Naive B cell (primary cell): Measurements from ENCODE around the gene REC8. TPM values are rescaled to one million over a fixed set of nuclear protein-coding genes. Genes with fewer than 3 reads are reported as not detected.

Experiments used
- ATAC-seq, 2 donors: fragments of 150-1000 bp; cut with Tn5 transposase; 2 replicates each; pipeline ENCODE4 v1.10.0; 2021; ENCODE audit warnings: low read depth in 2 of 2, mild to moderate bottlenecking in 2 of 2, moderate library complexity in 2 of 2
- DNase-seq: peaks from one replicate; pipeline ENCODE4 v3.0.0; 2022
- H3K27ac Mint-ChIP-seq, 6 donors: one replicate each; pipeline ENCODE4 v1.8.0; 2020 to 2022; ENCODE audit warnings: mild to moderate bottlenecking in 6 of 6, mixed read lengths in 6 of 6, moderate library complexity in 5 of 6, inconsistent platforms in 2 of 6
- H3K27me3 Mint-ChIP-seq, 3 donors: one replicate each; pipeline ENCODE4 v1.8.0; 2021 to 2022; ENCODE audit warnings: mixed read lengths in 3 of 3, mild to moderate bottlenecking in 1 of 3
- H3K36me3 Mint-ChIP-seq, 2 donors: one replicate each; pipeline ENCODE4 v1.8.0; 2020 to 2022; ENCODE audit warnings: mixed read lengths in 2 of 2, inconsistent platforms in 1 of 2, mild to moderate bottlenecking in 1 of 2
- H3K4me1 Mint-ChIP-seq, 3 donors: one replicate each; pipeline ENCODE4 v1.8.0; 2020 to 2022; ENCODE audit warnings: mixed read lengths in 3 of 3, inconsistent platforms in 1 of 3, mild to moderate bottlenecking in 1 of 3, moderate library complexity in 1 of 3
- H3K4me3 Mint-ChIP-seq, 8 donors: one replicate each; pipeline ENCODE4 v1.8.0; 2020 to 2022; ENCODE audit warnings: mild to moderate bottlenecking in 8 of 8, mixed read lengths in 8 of 8, moderate library complexity in 8 of 8, inconsistent platforms in 2 of 8
- H3K9me3 Mint-ChIP-seq, 7 donors: one replicate each; pipeline ENCODE4 v1.8.0; 2020 to 2022; ENCODE audit warnings: mixed read lengths in 7 of 7, mild to moderate bottlenecking in 5 of 7, inconsistent platforms in 2 of 7, moderate library complexity in 1 of 7
- polyA plus RNA-seq, 6 donors: library from polyadenylated mRNA; unstranded; fragments of 300-500 nt; fragmentation: Illumina TruSeq; gene quantifications; one replicate each; pipeline ENCODE4 v1.2.3, GENCODE V29; 2021; ENCODE audit warnings: low read depth in 6 of 6

REC8 gene
- polyA plus RNA-seq, 6 donors from 2014 or later = 3.6 to 9.6 (median 6.9) TPM

DNA sequence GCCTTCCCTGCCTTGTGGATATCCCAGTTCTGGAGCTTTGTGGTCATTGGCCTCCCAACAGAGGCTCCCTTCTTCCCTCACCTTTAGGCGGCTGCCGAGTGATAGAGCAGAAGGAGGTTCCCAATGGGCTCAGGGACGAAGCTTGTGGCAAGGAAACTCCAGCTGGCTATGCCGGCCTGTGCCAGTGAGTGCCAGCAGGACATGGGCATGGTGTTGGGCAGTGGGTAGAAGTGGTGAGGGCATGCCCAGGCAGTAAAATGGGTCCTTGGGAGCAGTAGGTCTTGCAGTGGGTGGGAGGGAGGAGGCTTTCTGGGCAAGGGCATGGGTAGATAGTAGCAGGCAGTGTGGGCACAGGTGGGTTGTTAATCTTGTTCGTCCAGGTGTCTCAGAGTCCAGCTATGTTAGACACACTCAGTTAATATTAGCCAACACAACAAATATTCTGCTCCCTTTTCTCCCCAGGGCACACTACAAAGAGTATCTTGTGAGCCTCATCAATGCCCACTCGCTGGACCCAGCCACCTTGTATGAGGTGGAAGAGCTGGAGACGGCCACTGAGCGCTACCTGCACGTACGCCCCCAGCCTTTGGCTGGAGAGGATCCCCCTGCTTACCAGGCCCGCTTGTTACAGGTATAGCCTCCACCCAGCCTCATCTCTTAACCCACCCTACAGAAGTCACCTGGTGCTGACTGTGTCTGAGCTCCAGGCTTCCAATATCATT, 11.9 kb upstream of the REC8 start:
- peak overlapping the region in 2 of 8 donors; percentile 53 to 61 for H3K4me3 Mint-ChIP-seq

DNA sequence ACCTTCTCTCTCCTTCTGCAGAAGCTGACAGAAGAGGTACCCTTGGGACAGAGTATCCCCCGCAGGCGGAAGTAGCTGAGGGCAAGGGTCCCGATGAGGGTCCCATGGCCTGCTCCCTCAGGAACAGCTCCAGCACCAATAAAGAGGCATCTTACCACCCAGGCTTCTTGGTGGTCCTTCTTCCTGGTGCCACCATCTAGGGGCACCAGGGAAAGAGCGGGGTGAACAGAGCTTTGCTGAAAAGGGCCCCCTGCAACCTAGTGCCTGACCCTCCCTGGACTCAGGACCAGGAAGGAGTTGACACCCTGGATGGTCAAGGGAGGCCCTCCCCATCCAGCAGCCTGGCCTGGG, 11.4 kb upstream of the REC8 start:
- H3K4me1 Mint-ChIP-seq = peaks cover 48 to 50% (median 49%) of the 10 kb centered on the region in 3 donors
- no peaks in the 10 kb centered on the region for H3K27me3 Mint-ChIP-seq
- H3K36me3 Mint-ChIP-seq = peaks cover 11 to 30% of the 10 kb centered on the region in 2 donors
- H3K4me3 Mint-ChIP-seq = peak overlapping the region in 5 of 8 donors; percentile 5 to 100 (median 98)
- peak overlapping the region; percentile 44 to 100 (median 97) for H3K27ac Mint-ChIP-seq
- DNase-seq (no peak), ATAC-seq (no peak)
- no peaks in the 10 kb centered on the region for H3K9me3 Mint-ChIP-seq

More for the DNA sequence above, 11.9 kb upstream of the REC8 start:
- DNase-seq = no peak
- ATAC-seq = no peak
- no peaks in the 10 kb centered on the region for H3K9me3 Mint-ChIP-seq
- H3K4me1 Mint-ChIP-seq = peaks cover 44 to 47% (median 45%) of the 10 kb centered on the region in 3 donors
- no peaks in the 10 kb centered on the region for H3K27me3 Mint-ChIP-seq
- H3K36me3 Mint-ChIP-seq = peaks cover 11 to 27% of the 10 kb centered on the region in 2 donors
- peak overlapping the region; percentile 1 to 97 (median 76) for H3K27ac Mint-ChIP-seq

DNA sequence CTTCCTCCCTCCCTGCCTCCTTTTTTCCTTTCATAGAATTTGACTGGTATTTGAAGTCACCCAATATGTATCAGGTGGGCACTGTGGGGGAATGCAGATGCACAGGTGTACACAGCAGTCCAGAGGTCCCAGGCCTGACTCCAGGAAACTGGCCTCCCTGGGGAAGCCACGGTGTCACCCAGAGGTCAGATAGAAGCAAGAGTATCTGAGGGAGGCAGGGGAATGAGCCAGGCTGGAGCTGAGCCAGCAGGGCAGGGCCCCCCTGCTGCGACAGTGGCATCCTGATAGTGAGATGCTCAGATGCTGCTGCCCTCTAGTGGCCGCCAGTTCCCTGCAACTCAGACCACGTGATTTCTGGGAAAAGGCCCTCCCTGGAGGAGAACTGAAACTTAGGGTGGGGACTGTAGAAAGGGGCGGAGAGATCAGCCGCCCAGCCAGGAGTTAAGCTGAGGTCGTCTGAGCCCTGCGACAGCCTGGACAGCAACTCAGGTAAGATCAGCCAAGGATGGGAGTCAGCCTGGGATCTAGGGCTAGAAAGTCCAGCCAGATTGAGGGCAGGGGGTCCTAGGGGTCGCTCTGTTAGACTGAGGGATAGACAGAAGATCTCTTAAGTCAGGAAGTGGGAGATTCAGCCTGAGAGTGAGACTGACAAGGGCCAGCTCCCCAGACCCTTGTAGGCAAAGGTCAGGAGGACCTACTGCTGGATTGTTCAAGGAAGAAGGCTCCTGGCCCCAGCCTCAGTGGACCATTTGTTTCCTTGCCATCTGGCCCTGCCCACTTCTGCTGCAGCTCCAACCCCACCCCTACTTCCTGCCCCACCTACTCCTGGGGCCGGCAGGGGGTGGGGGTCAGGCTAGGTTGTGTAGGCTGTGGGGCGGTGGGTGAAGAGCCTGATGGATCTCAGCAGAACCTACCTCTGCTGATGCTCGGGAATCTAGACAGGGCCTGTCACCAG, 10.8 kb upstream of the REC8 start, which contains the start of gene IRF9:
TSS of gene IRF9 (plus strand) at position 416 of the 955 bp plus-strand sequence. CDS start 880 bp downstream, outside the sequence.
- Mint-ChIP-seq H3K4me1 (peaks cover 43 to 56% (median 53%) of the 10 kb centered on the region in 3 donors), H3K27me3 (no peaks in the 10 kb centered on the region), H3K9me3 (no peaks in the 10 kb centered on the region), H3K4me3 (peak within 1 kb of the TSS; percentile 97 to 100 (median 98)), H3K27ac (peak within 1 kb of the TSS; percentile 94 to 100 (median 98)), H3K36me3 (peaks cover 5 to 30% of the 10 kb centered on the region in 2 donors)
- peak; percentile 96 for DNase-seq
- ATAC-seq = peak; percentile 91 to 95

DNA sequence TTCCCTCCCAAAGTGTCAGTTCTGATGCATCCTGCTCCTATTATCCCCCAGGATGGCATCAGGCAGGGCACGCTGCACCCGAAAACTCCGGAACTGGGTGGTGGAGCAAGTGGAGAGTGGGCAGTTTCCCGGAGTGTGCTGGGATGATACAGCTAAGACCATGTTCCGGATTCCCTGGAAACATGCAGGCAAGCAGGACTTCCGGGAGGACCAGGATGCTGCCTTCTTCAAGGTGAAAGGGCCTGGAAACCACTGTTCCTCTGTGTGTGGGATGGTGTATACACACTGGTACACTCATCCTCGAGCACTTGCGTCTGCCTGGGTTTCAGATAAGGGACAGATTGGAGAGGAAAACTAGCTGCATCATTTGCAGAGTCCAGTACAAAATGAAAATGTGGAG, 9.8 kb upstream of the REC8 start:
- Mint-ChIP-seq H3K4me3 (peak overlapping the region; percentile 97 to 100 (median 98)), H3K4me1 (peaks cover 39 to 62% (median 58%) of the 10 kb centered on the region in 3 donors), H3K9me3 (no peaks in the 10 kb centered on the region), H3K27me3 (no peaks in the 10 kb centered on the region), H3K27ac (peak overlapping the region in 5 of 6 donors; percentile 94 to 99 (median 97)), H3K36me3 (peaks cover 5 to 32% of the 10 kb centered on the region in 2 donors)
- DNase-seq (no peak), ATAC-seq (no peak)

DNA sequence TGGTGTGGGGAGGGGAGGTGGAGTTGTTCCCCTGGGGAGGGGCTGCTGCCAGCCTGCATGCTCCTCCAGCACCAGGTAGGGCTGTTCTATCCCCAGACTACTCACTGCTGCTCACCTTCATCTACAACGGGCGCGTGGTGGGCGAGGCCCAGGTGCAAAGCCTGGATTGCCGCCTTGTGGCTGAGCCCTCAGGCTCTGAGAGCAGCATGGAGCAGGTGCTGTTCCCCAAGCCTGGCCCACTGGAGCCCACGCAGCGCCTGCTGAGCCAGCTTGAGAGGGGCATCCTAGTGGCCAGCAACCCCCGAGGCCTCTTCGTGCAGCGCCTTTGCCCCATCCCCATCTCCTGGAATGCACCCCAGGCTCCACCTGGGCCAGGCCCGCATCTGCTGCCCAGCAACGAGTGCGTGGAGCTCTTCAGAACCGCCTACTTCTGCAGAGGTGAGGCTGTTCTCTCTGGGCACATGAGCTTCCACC, 7.3 kb upstream of the REC8 start:
- DNase-seq (no peak), ATAC-seq (no peak)
- Mint-ChIP-seq H3K4me1 (peaks cover 50 to 68% (median 67%) of the 10 kb centered on the region in 3 donors), H3K27me3 (no peaks in the 10 kb centered on the region), H3K4me3 (peak overlapping the region in 5 of 8 donors; percentile 15 to 86 (median 46)), H3K36me3 (peaks cover 16 to 47% of the 10 kb centered on the region in 2 donors), H3K9me3 (no peaks in the 10 kb centered on the region), H3K27ac (peak overlapping the region in 1 of 6 donors; percentile 83)

DNA sequence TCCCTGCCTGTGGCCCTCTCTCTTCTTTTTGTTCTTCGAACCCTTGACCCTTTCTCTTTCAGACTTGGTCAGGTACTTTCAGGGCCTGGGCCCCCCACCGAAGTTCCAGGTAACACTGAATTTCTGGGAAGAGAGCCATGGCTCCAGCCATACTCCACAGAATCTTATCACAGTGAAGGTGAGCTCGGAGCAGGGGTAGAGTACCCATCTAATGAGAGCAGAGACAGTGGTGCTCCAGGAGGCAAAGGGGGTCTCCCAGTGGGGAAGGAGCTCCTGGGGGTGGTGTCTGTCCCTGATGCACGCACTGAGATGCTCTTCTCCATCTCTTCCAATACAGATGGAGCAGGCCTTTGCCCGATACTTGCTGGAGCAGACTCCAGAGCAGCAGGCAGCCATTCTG, 6.1 kb upstream of the REC8 start:
- peak overlapping the region in 3 of 8 donors; percentile 20 to 57 (median 30) for H3K4me3 Mint-ChIP-seq
- peaks cover 16 to 49% of the 10 kb centered on the region in 2 donors for H3K36me3 Mint-ChIP-seq
- H3K27me3 Mint-ChIP-seq = no peaks in the 10 kb centered on the region
- no peak for DNase-seq
- H3K27ac Mint-ChIP-seq = peak overlapping the region in 3 of 6 donors; percentile 26 to 89 (median 56)
- no peaks in the 10 kb centered on the region for H3K9me3 Mint-ChIP-seq
- no peak for ATAC-seq
- H3K4me1 Mint-ChIP-seq = peaks cover 49 to 62% (median 59%) of the 10 kb centered on the region in 3 donors

DNA sequence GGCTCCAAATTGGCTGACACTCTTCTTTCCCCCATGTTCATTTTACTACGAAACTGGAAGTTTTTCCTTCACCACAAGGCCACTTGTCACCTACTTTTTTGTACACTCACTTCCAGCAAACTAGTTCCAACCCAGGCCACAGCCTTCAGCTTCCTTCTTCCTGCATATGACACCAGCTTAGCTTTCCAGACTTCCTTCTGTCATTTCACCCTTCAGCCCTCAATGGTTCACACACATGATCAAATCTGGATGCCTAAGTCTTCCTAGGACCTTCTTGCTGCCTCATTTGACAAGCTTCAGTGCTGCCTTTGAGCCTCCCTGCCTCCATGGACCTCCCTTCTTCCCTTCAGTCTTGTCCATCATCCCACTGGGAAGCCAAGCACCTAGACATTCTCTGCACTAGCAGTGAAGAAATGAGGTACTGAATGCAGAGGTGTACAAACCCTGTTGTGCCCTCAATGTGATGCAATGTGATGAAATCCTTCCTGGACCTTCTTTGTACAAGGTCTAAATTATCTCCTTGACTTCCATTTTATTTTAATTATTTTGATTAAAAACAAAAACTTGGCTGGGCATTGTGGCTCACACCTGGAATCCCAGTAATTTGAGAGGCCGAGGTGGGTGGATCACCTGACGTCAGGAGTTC, 4.3 kb upstream of the REC8 start:
- peak overlapping the region in 2 of 8 donors; percentile 19 to 33 for H3K4me3 Mint-ChIP-seq
- H3K4me1 Mint-ChIP-seq = peaks cover 43 to 63% (median 51%) of the 10 kb centered on the region in 3 donors
- no peak for ATAC-seq
- no peaks in the 10 kb centered on the region for H3K9me3 Mint-ChIP-seq
- no peak for DNase-seq
- H3K27ac Mint-ChIP-seq = peak overlapping the region in 4 of 6 donors; percentile 60 to 79 (median 78)
- no peaks in the 10 kb centered on the region for H3K27me3 Mint-ChIP-seq
- H3K36me3 Mint-ChIP-seq = peaks cover 16 to 49% of the 10 kb centered on the region in 2 donors

DNA sequence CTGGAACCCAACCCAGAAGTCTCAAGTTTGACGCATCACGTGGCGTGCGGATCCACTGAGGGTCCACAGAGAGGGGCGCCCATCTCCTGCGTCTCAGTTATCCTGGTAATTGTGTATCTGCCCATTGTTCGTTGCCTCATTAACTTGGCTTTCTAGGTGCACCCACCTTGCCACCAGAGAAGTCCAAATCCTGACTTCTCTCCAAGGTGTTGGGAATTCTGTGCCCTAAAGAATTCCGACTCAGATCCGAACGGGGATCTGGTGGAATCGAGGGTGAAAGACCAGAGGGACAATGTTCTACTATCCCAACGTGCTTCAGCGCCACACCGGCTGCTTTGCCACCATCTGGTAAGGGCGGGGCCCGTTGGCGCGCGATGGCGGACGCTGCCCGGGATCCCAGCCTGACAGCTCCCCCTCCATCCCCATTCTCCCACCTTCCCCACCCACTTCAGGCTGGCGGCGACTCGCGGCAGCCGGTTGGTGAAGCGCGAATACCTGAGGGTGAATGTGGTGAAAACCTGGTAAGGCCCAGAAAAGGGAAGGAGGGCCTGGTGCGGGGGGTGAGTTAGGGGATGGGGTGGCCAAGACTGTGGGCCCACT, 481 bp downstream of the REC8 start:
- Mint-ChIP-seq H3K4me1 (peaks cover 23 to 34% (median 26%) of the 10 kb centered on the region in 3 donors), H3K9me3 (no peaks in the 10 kb centered on the region), H3K4me3 (peak overlapping the region; percentile 78 to 95 (median 93)), H3K27me3 (no peaks in the 10 kb centered on the region), H3K36me3 (peaks cover 10 to 17% of the 10 kb centered on the region in 2 donors), H3K27ac (peak overlapping the region in 4 of 6 donors; percentile 24 to 82 (median 72))
- DNase-seq (no peak), ATAC-seq (peak in 1 of 2 donors; percentile 1)

DNA sequence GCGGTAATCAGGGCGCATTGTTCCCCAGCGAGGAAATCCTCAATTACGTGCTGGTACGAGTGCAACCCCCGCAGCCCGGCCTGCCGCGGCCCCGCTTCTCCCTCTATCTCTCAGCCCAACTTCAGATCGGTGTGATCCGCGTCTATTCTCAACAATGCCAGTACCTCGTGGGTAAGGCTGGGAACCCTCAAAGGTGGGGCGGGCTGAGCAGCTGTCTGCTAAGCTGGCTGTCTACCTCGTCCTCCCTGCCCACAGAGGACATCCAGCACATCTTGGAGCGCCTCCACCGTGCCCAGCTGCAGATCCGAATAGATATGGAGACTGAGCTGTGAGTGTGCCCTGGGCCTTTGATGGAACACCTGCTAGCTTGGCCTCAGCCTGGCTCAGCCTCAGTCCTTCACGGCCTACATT, 996 bp downstream of the REC8 start:
- ATAC-seq (no peak), DNase-seq (no peak)
- peaks cover 6 to 12% of the 10 kb centered on the region in 2 donors for H3K36me3 Mint-ChIP-seq

DNA sequence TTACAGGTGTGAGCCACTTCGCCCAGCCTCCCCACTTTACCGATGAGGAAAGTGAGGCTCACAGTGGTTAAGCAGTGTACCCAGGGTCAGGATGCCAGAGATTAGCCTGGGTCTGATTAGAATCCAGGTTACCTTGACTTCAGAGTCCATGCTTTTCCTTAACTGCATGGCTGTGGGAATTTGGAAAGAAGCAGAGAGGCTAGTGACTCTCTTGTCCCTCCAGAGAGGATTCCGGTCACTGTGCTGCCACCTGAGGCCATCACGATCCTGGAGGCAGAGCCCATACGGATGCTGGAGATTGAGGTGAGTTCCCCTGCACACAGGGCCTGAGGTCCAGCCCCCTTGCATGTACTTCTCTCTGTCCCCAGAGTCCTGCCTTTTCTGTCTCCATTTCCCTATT, 4.7 kb downstream of the REC8 start:
- Mint-ChIP-seq H3K4me3 (no peak overlapping the region), H3K36me3 (no peaks in the 10 kb centered on the region), H3K27ac (no peak overlapping the region), H3K9me3 (no peaks in the 10 kb centered on the region), H3K4me1 (peaks cover 15 to 38% (median 22%) of the 10 kb centered on the region in 3 donors), H3K27me3 (no peaks in the 10 kb centered on the region)
- no peak for ATAC-seq
- DNase-seq = no peak

More for the DNA sequence above, 996 bp downstream of the REC8 start:
- H3K27me3 Mint-ChIP-seq = no peaks in the 10 kb centered on the region
- peaks cover 21 to 34% (median 21%) of the 10 kb centered on the region in 3 donors for H3K4me1 Mint-ChIP-seq
- H3K27ac Mint-ChIP-seq = peak overlapping the region in 3 of 6 donors; percentile 70 to 87 (median 82)
- H3K4me3 Mint-ChIP-seq = peak overlapping the region; percentile 37 to 94 (median 76)
- no peaks in the 10 kb centered on the region for H3K9me3 Mint-ChIP-seq

DNA sequence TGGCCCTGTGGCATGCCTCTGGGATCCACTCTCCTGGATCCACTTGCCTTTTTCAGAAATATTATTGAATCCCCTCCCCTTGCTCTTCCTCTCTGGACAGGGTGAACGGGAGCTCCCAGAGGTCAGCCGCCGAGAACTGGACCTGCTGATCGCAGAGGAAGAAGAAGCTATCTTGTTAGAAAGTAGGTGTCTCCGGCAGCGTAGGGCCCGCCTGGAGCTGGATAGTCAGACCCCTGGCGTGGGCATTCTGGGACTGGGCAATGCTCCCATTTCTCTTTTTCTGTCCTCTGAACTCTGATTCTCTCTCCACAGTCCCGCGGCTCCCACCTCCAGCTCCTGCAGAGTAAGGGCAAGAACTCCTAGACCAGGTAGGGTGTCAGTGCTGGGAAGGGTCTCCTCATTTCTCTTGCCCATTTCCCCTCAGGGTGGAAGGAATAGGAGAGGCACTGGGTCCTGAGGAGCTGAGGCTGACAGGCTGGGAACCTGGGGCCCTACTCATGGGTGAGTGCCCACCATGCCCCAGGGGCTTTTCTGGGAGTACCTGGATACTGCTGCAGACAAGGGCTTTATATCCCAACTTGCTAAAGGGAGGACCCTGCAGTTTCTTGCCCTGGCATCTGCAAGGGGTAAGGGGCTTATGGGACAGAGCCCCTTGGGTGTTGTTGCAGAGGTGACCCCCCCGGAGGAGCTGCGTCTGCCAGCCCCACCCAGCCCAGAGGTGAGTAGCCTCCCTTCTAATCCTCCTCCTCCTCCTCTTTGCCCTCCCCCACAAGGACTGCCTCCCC, 5.4 kb downstream of the REC8 start:
- H3K9me3 Mint-ChIP-seq = no peaks in the 10 kb centered on the region
- no peak for ATAC-seq
- no peak for DNase-seq
- no peaks in the 10 kb centered on the region for H3K27me3 Mint-ChIP-seq
- no peak overlapping the region for H3K4me3 Mint-ChIP-seq
- H3K36me3 Mint-ChIP-seq = no peaks in the 10 kb centered on the region
- H3K4me1 Mint-ChIP-seq = peaks cover 12 to 32% (median 20%) of the 10 kb centered on the region in 3 donors
- H3K27ac Mint-ChIP-seq = peak overlapping the region in 1 of 6 donors; percentile 33

DNA sequence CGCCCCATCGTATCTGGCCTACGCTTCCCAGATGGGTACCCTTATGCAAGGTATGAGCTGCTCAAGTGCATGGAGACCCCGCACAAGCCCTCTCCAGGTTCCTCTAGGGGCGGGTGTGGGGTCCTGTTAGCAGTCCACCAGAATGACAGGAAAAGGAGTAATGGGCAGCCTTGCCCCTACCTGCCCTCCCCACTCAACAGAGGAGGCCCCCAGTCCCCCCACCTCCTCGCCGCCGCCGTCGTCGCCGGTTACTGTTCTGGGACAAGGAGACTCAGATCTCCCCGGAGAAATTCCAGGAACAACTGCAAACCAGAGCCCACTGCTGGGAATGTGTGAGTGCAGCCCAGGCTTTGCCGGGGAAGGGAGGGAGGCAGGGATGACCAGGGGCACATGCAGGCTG, 6.0 kb downstream of the REC8 start:
- H3K27ac Mint-ChIP-seq = no peak overlapping the region
- H3K4me3 Mint-ChIP-seq = no peak overlapping the region
- DNase-seq (no peak), ATAC-seq (no peak)
- H3K27me3 Mint-ChIP-seq = no peaks in the 10 kb centered on the region
- peaks cover 12 to 31% (median 17%) of the 10 kb centered on the region in 3 donors for H3K4me1 Mint-ChIP-seq
- H3K36me3 Mint-ChIP-seq = peaks cover 0 to 4% of the 10 kb centered on the region in 2 donors
- no peaks in the 10 kb centered on the region for H3K9me3 Mint-ChIP-seq
